ENCODE data around the gene ZNF277.

The ZNF277 gene

DNA sequence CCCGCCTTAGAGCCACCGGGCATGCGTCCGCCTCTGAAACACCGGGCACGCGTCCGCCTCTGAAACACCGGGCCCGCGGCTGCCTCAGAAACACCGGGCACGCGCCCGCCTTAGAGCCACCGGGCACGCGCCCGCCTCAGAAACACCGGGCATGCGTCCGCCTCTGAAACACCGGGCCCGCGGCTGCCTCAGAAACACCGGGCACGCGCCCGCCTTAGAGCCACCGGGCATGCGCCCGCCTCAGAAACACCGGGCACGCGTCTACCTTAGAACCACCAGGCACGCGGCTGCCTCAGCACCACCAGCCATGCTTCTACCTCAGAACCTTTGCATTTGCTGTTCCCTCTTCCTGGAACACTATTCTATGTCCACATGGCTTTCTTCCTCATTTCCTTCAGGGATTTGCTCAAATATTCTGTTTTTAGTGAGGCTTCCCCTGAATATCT, 185.4 kb downstream of the ZNF277 start:
- TF ChIP-seq MAX (IDR thresholded peaks at IDR 0.05) = peak; percentile 88
